ENCODE measurements around the gene TRPM5. TPM values are rescaled to one million over a fixed set of nuclear protein-coding genes. Genes with fewer than 3 reads are reported as not detected.

Gene TRPM5
- polyA plus RNA-seq, 3 donors from 2014 or later: not detected

DNA sequence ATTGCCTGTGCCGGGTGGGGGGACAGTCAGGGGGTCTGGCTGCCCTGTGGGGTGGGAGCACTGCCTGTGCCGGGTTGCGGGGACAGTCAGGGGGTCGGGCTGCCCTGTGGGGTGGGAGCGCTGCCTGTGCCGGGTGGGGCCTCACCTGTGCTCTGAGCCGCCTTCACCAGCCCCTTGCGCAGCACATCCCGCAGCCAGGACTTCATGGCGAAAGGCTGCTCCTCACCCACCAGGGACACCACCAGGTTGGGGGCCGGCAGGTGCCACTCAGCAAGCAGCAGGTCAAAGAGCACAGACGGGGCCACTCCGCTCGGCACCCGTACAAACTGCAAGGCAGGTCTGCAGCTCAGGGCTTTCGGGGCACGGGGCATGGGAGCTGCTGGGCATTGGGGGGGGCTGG is 22.3 kb downstream of the TRPM5 start:
- Mint-ChIP-seq H3K4me3 (no peak overlapping the region), H3K27me3 (ENCODE audit: low read depth in 3 of 3) (peaks cover 0 to 2% (median 1%) of the 10 kb centered on the region in 3 donors), H3K36me3 (no peaks in the 10 kb centered on the region), H3K4me1 (peaks cover 0 to 4% of the 10 kb centered on the region in 2 donors), H3K27ac (no peak overlapping the region), H3K9me3 (no peaks in the 10 kb centered on the region)
- DNase-seq: no peak

DNA sequence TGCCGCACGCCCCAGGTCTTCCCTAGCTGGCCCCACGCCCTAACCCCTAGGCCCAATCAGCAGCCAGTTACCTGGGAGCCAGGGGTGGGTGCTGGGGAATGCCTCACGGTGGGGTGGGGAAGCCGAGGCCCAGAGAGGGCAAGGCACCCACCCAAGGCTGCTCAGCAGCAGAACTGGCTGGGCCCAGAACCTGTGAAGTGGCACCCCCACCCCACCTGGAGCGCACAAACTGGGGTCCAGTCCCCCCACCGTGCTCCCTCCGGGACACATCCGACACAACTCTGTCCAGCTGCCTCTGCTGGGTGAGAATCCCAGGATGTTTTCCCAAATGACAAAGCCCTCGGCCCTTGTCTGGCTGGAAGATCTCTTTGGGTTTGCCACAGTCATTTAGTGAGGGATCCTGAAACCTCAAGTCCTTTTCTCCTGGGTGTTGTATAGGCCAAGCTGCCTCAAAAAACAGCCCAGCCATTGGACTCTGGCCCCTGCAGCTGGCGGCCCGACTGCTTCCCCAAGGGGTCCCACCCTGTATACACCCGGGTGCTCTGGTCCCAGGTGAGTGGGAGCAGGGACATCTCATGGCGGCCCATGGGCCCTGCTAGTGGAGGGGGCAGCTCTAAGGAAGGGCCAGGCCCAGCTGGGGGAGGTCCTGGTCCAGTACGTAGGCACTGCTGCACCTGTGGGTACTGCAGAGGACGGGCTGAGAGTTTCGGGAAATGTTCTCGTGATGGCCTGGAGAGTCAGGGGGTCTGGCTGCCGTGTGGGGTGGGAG is 22.9 kb downstream of the TRPM5 start:
- Mint-ChIP-seq H3K36me3 (no peaks in the 10 kb centered on the region), H3K4me1 (peaks cover 0 to 4% of the 10 kb centered on the region in 2 donors), H3K27me3 (ENCODE audit: low read depth in 3 of 3) (peaks cover 0 to 2% (median 1%) of the 10 kb centered on the region in 3 donors), H3K4me3 (no peak overlapping the region), H3K27ac (no peak overlapping the region), H3K9me3 (no peaks in the 10 kb centered on the region)
- DNase-seq: no peak

DNA sequence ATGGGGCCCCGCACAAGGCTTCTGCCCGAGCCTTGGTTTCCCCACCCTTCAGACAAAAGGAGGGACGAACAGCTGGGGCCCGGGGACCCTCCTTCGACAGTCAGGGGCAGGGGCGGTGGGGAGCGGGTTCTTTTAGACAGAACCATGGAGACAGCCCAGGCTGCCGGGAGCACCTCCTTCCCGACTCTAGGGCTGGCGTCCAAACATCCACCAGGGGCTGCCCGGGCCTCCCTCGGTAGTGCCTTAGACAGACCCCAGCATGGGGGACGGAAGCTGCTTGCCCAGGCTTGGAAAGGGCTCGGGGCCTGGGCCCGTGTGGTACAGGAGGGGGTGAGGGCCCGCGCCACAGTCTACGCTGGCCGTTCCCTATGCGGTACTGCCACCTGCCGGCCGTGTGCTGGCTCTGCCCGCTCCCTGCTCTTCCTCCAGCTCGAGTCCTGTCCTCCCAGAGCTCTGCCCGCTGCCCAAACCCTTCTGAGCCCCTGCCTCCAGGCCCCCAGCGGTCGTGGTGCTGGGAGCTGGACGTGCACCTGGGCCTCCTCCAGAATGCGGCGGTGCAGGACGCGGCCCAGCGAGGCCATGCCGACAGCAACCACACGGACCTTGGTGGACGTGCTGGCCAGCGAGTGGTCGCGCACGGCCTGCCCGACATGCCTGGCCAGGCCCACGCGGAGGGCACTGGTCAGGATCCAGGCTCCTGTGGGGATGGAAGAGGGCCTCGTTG is 23.6 kb downstream of the TRPM5 start:
- no peaks in the 10 kb centered on the region for H3K9me3 Mint-ChIP-seq
- H3K4me3 Mint-ChIP-seq: no peak overlapping the region
- peak; percentile 63 to 73 (median 73) for DNase-seq
- no peak overlapping the region for H3K27ac Mint-ChIP-seq
- peaks cover 0 to 1% (median 0%) of the 10 kb centered on the region in 3 donors for H3K27me3 Mint-ChIP-seq (ENCODE audit: low read depth in 3 of 3)
- H3K36me3 Mint-ChIP-seq: no peaks in the 10 kb centered on the region
- H3K4me1 Mint-ChIP-seq: peaks cover 0 to 4% of the 10 kb centered on the region in 2 donors

DNA sequence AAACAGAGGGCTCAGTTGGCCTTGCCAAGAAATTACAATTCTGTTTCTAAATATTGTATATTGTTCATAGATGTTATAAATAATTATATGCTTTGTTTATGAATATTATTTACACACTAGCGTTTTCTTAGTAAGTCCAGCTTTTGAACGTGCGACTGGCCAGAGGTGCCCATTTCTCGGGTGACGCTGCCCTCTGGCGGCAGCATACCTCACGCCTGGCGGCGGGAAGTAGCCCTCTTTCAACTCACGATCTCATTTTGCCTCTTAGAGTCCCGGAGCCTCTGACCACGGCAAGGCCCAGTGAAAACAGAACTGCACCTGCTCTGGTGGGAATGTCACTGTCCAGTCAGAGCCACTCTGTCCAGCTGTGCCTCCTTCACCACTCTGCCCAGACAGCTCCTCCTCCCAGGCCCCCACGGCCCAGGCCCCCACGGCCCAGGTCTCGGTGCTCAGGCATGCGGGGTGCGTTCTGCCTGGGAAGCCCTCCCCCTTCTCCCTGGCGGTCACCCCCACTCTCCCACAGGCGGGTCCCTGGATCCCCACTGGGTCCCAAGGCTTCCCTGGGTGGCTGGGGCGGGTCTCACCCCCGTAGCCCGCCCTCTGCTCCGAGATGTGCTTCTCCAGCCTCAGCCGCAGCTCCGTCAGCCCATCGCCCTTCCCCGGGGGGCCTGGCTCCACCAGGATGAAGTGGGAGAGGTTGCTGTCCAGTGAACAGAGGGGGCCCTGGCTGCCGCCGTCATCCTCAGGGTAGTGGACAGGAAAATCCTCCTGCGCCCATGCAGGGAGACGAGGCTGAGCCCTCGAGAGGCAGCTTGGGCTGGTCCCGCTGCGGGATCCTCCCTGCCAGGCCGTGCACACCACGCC is 24.4 kb downstream of the TRPM5 start:
- H3K4me3 Mint-ChIP-seq: peak overlapping the region in 1 of 5 donors; percentile 18

DNA sequence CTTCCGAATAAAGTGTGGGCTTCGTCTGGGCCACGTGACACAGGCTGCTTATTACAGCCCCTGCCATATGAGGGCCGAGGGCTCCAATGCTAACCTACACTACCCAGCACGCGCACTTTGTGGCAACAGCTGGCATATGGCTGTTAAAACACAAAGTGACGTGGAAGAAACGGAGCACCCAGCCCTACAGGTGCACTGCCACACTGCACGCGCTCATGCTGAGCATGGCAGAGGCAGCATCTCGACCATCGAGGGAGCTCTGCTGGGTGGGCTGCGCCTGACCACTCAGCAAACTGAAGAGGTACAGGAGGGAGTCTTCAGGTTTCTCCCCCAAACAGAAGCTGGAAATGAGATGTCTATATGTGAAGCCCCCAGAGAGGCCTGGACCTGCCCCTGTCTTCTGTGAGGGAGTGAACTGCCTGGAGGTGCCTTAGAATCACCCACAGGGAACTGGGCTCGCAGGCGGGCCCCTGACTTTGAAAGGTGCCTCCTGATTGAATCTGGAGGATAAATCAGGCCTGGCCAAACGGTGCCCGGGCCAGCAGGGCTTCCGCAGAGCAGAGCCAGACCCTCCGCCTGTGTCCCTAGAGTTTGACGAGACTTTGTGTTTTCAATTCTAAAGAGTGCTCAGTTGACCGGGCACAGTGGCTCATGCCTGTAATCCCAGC is 25.5 kb downstream of the TRPM5 start:
- Mint-ChIP-seq H3K9me3 (no peaks in the 10 kb centered on the region), H3K27ac (no peak overlapping the region), H3K4me3 (no peak overlapping the region), H3K36me3 (no peaks in the 10 kb centered on the region), H3K4me1 (peaks cover 0 to 4% of the 10 kb centered on the region in 2 donors), H3K27me3 (ENCODE audit: low read depth in 3 of 3) (peaks cover 0 to 1% (median 0%) of the 10 kb centered on the region in 3 donors)
- no peak for DNase-seq

More for the DNA sequence above, 24.4 kb downstream of the TRPM5 start:
- no peaks in the 10 kb centered on the region for H3K9me3 Mint-ChIP-seq
- peaks cover 0 to 4% of the 10 kb centered on the region in 2 donors for H3K4me1 Mint-ChIP-seq
- no peaks in the 10 kb centered on the region for H3K36me3 Mint-ChIP-seq
- peaks cover 0 to 1% (median 0%) of the 10 kb centered on the region in 3 donors for H3K27me3 Mint-ChIP-seq (ENCODE audit: low read depth in 3 of 3)
- peak; percentile 63 to 70 (median 69) for DNase-seq
- H3K27ac Mint-ChIP-seq: peak overlapping the region in 1 of 6 donors; percentile 31

DNA sequence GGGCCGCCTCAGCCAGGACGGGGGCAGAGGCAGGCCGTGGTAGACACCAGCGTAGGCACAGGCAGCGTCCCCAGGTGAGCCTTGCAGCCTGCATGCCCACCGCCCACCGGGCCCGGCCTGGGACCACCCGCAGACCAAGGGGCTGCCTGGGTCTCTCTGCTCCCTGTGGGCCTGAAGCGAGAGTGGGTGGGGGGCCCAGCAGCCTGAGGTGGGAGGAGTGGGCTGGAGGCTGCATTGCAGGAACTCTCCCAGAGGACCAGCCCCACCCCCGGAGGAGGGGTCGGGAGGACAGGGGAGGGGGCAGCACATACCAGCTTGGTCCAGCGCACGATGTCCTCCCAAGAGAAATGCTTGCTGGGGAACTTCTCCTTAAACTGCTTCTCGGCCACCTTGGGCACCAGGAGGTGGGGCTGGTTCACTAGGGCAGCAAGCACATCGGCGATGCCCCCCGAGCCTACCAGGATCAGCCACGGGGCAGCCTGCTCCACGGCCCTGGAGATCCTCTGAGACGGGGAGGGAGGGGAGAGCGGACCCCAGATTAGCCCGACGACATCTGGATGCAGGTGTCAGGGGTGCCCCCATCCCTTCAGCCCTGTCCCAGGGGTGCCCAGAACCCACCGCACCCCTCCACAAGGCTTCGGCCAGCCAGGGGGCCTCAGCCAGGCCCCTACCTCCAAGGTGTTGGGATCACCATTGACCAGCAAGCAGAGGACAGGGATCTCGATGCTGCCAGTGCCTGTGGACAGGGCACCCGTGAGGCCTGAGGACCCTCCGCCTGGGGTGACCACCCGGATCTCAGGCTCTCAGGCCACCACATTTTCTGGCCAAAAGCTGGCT is 26.2 kb downstream of the TRPM5 start:
- Mint-ChIP-seq H3K4me1 (peaks cover 0 to 4% of the 10 kb centered on the region in 2 donors), H3K9me3 (no peaks in the 10 kb centered on the region), H3K27me3 (ENCODE audit: low read depth in 3 of 3) (peaks cover 0 to 1% (median 0%) of the 10 kb centered on the region in 3 donors), H3K27ac (no peak overlapping the region), H3K4me3 (no peak overlapping the region), H3K36me3 (no peaks in the 10 kb centered on the region)
- DNase-seq: no peak

DNA sequence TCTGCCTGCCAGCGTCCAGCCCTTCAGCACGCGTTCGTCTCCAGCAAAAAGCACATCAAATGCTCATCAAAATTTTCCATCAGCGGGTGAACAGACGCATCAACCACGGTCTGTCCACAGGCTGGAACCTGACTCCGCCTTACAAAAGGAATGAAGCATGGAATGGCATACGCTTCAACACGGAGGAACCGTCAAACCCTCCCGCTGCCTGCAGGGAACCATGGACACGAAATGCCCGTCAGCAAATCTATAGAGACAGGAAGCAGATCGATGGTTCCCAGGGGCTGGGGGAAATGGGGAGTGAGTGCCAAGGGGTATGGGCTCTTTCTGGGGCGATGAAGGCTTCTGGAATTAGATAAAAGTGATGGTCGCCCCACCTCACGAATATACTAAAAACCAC is 27.5 kb downstream of the TRPM5 start:
- Mint-ChIP-seq H3K36me3 (no peaks in the 10 kb centered on the region), H3K9me3 (no peaks in the 10 kb centered on the region), H3K4me3 (no peak overlapping the region), H3K27me3 (ENCODE audit: low read depth in 3 of 3) (no peaks in the 10 kb centered on the region), H3K27ac (no peak overlapping the region), H3K4me1 (peaks cover 0 to 4% of the 10 kb centered on the region in 2 donors)
- no peak for DNase-seq

DNA sequence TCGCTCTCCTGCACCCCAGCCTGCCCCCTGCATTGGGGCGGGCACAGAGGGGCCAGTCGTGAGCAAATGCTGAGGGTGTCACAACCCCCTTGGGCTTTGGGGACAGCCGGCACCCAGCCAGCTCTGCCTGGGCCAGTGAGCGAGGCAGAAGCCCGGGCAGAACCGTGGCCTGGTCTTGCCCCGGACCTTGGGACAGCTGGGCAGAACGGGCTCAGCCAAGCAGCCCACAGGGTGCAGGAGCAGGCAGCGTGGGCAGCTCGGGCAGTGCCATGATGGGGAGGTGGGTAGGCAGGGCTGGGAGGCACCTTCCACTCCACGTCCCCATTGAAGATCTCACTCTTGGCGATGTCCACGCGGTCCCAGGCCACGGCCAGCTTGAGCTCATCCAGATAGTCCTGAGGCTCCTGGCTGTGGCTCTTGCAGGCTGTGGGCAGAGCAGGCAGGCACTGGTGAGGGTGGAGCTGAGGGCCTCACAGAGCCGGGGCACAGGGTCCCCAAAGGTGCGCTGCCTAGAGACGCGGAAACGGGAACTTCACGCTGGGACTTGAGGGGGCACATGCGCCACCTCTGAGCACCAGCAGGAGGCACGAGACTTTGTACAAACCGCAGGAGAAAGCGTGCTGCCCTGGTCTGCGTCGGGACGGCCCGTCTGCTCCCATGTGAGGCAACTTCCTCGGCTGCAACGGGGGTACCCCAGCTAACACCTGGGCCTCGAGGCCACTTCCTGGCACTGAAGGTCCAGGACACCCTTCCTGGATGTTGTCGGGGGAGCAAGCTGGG is 28.5 kb downstream of the TRPM5 start:
- no peak overlapping the region for H3K4me3 Mint-ChIP-seq

DNA sequence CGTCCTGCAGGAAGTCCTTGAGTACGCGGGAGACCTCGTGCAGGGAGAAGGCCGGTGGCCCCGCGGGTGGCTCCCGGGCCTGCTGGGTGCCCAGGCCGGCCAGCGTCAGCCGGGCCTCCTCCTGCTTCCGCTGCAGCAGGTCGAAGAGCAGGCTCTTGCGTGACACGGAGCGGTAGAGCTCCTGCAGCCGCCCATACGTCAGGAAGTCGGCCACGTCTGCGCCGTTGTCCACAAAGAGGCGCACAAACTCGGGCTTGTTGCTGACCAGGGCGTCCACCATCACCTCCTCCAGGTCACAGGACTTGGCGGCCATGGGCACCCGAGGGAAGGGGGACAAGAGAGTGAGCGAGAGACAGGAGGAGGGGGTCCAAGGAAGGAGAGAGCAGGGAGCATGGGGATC is 29.1 kb downstream of the TRPM5 start:
- no peaks in the 10 kb centered on the region for H3K27me3 Mint-ChIP-seq (ENCODE audit: low read depth in 3 of 3)
- no peak overlapping the region for H3K4me3 Mint-ChIP-seq
- no peak for DNase-seq

More for the DNA sequence above, 28.5 kb downstream of the TRPM5 start:
- Mint-ChIP-seq H3K27ac (no peak overlapping the region), H3K27me3 (ENCODE audit: low read depth in 3 of 3) (no peaks in the 10 kb centered on the region), H3K4me1 (peaks cover 0 to 4% of the 10 kb centered on the region in 2 donors), H3K9me3 (no peaks in the 10 kb centered on the region), H3K36me3 (no peaks in the 10 kb centered on the region)
- DNase-seq: no peak

DNA sequence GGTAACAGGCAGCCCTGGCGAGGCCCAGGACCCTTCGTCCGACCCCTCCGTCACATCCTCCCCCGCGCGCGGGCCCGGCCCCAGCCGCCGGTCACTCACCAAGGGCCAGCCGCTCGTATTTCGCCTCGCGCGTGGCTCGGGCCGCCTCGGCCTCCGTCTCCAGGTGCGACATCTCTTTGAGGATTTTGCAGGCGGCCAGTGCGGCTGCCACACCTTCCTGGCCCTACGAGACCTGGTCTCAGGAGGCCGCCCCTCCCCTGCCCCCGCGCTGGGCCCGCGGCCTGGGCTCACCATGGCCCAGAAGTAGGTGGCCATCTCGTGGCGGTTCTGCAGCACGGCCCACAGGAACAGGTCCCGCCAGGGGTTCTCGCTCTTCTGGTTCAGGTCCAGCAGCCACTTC is 29.7 kb downstream of the TRPM5 start:
- Mint-ChIP-seq H3K9me3 (no peaks in the 10 kb centered on the region), H3K27me3 (ENCODE audit: low read depth in 3 of 3) (no peaks in the 10 kb centered on the region)

More for the DNA sequence above, 29.1 kb downstream of the TRPM5 start:
- Mint-ChIP-seq H3K27ac (no peak overlapping the region), H3K36me3 (no peaks in the 10 kb centered on the region), H3K9me3 (no peaks in the 10 kb centered on the region), H3K4me1 (peaks cover 0 to 4% of the 10 kb centered on the region in 2 donors)

DNA sequence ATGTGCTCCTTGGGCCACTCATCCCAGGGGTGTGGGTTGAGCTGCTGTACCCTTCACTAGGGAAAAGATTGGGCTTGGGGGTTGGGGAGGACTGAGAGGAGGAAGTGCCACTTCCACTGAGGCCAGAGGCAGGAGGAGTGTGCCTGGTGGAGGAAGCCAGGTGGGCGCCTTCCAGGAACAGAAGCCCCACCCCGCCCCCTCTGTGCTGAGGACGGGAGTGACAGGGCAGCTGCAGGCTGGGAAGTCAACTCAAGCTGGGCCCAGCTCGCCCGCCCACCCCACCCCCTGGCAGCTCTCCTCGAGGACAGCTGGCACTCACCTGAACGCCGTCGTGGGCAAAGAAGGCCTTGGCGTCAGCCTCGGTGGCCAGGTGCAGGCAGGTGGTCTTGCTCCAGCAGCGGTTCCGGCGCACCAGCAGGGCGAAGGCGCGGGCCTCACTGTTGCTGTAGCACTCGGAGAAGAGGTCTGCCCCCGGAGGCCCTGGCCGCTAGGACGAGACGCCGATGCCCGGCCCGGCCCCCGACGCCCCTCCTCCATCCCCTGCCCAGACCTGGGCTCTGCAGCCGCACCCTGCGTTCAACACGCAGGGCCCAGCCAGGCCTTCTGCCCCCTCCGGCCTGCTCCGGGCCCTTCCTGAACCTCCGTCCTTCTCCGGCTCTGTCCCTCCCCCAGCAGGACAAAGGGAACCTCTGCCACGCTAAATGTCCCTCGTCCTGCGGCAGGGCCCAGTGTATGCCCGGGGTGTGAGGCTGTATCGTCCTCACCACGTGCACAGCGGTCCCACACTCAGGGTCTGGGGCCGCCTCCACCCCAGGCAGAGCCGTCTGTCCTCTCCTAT is 30.4 kb downstream of the TRPM5 start:
- Mint-ChIP-seq H3K36me3 (no peaks in the 10 kb centered on the region), H3K27ac (no peak overlapping the region)

More for the DNA sequence above, 29.7 kb downstream of the TRPM5 start:
- no peak overlapping the region for H3K4me3 Mint-ChIP-seq
- no peak for DNase-seq
- H3K27ac Mint-ChIP-seq: no peak overlapping the region
- H3K36me3 Mint-ChIP-seq: no peaks in the 10 kb centered on the region
- H3K4me1 Mint-ChIP-seq: peaks cover 0 to 2% of the 10 kb centered on the region in 2 donors

More for the DNA sequence above, 30.4 kb downstream of the TRPM5 start:
- Mint-ChIP-seq H3K27me3 (ENCODE audit: low read depth in 3 of 3) (no peaks in the 10 kb centered on the region), H3K9me3 (no peaks in the 10 kb centered on the region), H3K4me1 (peaks cover 0 to 1% of the 10 kb centered on the region in 2 donors), H3K4me3 (no peak overlapping the region)
- DNase-seq: no peak

Data from immature natural killer cell (primary cell).